HG03045 (cell line): ENCODE measurements around the gene PAPOLG.
"Not testable (repeated sequence)": the region's sequence is repeated elsewhere in the genome, so short reads cannot be mapped to it uniquely, and the experiment has no call there.

ENCODE experiments used
- ATAC-seq: cut with Tn5 transposase; IDR thresholded peaks from one replicate; pipeline ENCODE4 v1.9.1; 2021; ENCODE audit warnings: mild to moderate bottlenecking, moderate library complexity; ENCODE audit not compliant: unreplicated experiment

Gene PAPOLG

DNA sequence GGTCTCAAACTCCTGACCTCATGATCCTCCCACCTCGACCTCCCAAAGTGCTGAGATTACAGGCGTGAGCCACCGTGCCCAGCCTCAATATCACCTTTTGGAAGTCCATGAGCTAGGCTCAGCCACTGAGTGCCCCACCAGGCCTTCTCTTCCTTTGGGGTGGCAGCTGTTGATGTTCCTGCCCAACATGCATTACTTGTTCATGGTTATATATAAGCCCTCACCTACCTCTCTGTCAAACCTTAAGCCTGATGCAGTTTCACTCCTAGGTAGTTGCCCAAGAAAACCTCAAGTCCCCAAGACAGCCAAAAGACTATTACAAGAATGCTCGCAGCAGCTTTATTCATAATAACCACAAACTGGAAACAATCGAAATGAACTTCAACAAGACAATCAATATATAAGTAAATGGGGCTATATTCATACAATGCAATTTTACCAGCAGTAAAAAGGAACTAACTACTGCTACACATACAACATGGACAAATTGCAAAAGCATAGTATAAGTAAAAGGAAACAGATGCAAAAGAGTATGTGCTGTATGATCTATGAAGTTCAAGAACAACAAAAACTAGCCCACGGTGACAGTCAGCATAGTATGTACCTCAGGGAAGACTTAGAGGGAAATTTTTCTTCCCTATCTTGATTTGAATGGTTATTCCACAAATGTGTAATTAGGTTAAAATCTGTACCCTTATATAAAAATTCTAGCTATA, 65.7 kb downstream of the PAPOLG start:
- no peak for ATAC-seq

DNA sequence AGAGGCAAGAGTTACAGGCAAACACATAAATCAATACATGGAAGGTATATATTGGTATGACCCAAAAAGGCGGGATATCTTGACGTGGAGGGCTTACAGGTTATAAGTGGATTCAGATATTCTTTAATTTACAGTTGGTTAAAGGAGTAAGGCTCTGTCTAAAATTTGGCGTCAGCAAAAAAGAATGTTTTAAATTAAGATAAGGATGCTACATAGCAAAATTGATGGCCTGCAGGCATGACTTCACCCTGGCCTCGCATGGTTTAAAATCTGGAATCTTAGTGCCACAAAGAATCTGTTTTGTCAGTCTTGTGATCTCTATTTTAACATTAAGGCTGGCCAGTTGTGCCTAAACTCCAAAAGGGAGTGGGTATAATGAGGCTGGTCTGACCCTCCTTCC, 66.9 kb downstream of the PAPOLG start:
- ATAC-seq: no peak

DNA sequence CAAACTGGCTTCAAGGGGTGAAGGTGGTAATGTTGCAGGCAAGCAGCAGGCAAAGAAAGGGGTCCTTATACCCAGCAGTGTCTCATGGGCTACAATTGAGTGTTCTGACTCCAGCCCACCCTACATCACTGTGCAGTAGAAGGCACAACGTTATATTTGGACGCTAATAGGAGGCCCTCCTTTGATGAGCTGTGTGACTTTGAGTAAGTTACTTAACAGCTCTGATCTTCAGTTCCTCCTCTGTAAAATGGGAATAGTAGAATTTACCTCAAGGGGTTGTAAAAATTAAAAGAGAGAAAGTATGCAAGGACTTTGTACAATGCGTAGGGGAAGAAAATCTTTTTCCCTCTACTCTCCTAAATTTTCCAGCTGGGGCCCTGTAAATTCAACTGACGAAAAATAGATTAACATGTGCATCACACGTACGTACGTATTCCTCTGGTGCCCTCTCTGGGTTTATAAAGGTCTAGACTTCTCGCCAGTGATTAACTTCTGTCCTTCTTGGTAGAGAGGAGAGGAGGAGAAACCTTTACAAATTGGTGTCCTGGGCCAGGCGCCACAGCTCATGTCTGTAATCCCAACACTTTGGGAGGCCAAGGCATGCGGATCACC, 67.7 kb downstream of the PAPOLG start:
- ATAC-seq: no peak

DNA sequence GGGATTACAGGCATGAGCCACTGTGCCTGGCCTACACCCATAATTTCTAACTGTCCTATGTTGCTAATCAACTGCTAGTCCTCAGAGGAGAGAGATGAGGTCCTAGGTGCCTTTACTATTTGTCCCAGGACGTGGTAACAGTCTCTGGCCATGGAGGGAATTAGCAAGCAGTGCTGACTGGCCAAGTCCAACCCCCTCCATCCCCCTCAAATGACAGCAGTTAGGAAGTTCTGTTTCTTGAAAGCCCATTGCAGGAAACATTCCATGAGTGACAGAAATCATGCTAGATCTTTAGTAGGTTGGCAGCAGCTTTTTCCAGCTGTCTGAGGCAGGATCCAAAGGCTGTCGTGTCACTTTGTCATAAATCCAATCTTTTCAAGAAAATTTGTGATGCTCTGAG, 69.6 kb downstream of the PAPOLG start:
- no peak for ATAC-seq

DNA sequence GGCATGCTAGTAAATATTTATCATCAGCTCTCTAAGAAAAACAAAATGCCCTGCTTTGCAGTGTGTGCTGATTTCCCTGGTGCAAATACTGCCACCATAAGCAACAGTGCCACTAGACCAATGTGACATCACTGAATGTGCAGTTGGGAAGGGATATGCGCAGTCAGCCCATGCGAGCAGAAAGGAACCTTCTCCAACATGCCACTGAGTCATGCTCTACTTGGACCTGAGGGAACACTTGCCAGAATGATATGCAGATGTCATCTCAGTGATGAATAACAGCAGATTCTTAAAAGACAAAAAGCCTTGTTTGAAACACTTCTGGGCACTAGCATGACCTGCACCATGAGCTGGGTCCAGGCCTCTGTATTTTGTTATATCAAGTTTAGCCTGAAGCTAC, 70.0 kb downstream of the PAPOLG start:
- ATAC-seq: no peak

DNA sequence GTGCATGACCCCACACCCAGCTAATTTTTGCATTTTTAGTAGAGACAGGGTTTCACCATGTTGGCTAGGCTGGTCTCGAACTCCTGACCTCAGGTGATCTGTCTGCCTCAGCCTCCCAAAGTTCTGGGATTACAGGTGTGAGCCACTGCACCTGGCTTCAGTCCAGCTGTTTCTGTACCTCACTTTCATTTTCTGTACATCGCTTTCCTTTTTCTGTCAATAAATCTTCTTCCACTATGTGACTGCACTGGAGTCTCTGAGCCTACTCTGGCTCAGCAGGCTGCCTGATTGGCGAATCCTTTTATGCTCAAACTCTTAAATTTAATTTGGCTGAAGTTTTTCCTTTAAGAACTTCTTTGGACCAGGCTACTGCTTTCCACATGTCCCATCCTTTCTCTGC, 70.8 kb downstream of the PAPOLG start:
- ATAC-seq: not testable (repeated sequence)

DNA sequence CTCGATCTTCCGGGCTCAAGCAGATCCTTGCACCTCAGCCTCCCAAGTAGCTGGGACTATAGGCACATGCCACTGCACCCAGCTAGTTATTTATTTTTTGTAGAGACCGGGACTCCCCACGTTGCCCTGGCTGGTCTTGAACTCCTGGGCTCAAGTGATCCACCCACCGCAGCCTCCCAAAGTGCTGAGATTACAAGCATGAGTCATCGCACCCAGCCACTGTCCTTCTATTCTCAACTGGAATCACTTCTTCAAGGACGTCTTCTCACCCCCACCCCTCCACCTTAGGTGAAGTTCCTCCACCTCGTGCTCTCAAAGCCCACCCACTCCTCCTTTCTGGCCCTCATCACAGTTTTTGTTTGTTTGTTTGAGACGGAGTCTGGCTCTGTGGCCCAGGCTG, 71.3 kb downstream of the PAPOLG start:
- no peak for ATAC-seq

DNA sequence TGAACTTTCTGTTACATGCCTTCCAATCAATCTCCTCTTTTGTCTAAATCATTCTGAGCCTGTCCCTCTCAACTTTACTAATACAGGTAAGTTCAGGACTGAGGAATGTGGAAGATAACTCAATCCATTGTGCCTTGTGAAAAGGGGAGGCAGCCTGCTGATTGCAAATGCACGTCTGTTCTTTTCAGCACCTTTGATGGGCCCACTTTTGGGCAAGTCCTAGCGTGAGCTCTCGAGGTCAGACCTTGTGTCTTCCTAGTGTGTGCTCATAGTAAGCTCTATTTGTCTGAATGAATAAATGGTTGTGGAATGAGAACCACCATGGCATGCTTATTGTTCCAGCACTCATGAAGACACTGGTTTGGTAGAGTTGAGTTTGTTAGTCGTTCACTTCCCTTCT, 74.9 kb downstream of the PAPOLG start:
- ATAC-seq: no peak

DNA sequence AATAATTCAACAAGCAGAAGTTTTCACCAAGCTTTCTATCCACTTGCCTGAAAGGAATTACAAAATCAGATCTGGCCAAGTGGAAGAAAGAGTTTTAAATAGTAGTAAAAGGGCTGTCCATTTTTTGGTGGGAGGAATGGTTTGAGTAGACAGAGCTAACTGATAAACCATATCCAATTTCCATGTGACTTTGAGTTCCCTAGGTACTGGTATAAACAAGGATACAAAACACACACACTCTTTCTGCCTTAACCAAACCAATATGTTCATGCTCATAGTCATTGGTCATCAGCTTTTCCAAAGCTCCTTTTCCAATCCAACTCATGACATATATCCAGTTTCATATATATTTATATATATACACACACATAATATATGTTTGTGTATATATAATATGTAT, 75.9 kb downstream of the PAPOLG start:
- ATAC-seq: no peak

DNA sequence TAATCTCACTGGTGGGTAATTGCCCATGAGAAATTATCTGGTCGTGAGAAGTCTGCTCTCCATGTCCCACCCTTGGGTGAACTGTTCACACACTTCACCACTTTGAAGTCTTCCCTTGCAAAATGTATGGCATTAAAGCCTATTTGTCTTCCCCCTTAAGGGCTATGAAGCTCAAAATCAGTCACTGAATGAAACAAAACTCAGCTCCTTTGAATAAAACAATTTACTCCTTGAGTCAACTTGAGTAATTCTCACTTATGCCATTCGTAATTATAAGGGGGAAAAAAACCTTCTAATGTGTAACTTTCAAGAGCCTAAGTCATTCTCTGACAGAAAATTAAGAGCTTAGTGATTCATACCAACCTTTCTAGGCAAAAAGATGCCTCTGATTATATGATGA, 76.6 kb downstream of the PAPOLG start:
- no peak for ATAC-seq

DNA sequence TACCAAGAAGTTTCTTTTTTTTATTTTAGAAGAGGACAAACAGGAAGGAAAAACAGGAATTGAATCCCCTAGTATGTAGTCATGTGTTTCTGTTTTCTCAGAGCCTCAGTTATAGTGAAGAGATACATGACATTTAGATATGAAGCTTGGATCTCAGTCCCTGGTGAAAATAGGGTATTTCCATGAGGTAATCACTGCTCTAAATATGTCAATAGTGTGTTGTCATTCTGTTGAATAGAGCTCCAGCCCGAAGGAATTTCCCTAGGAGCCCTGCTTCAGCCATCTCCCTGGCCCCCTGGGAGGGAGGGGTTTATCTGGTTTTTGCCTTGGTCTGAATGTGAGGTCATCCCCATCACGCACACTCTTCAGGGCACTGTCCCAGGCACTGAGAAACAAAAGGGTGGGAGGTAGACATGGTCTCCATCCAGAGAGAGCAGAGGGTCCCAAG, 78.2 kb downstream of the PAPOLG start:
- ATAC-seq: no peak

DNA sequence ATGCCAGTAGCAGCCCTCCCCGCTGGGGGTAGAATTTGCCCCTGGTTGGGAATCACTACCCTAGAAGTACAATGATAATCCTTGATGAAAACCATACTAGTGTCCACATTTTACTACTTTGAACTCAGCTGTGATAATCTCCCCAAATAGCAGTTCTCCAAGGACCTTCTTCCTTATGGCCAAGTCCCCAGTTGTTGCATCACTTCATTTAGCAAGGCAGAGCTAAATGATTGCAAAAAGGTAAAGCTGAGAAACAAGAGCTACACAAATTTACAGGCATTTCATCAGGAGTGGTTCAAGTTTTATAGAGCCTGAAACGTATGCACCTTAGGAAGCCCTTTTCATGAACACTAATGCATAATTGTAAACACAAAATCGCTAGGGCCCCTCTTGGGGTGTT, 80.4 kb downstream of the PAPOLG start:
- no peak for ATAC-seq

DNA sequence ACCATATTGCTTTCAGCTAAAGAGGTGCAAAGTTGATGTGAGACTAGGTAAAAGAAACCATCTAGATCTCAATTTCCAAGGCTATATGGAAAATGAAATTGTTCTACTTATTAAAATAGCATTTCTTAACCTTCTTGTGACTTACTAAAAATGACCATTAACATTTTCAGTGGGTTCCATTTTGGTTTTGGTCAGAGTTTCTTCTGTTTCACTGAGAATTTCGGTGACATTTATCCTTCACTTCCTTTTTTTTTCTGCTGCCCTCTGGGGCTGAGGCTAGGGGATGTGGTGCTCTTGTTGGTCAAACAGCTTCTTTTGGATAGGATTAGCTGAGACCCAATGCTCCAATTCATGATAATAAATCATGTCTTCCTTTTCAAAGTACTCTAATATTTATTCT, 81.1 kb downstream of the PAPOLG start:
- peak; percentile 19 for ATAC-seq

DNA sequence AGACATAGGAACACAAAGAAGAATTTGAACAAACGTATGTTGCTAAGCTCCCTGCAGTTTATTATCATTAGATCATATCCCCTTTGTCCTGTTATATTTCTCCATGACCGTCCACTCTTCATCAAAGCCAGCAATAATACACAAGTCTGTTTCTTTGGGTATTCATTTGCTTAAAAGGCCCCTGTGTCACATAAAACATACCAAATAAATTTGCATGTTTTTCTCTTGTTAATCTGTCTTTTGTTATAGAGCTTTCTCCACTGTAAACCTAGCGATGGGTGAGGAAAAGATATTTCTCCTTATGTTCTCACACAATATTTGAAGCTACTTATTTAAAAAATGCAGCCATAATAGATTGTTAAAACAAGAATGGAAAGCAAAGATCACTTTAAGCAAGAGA, 82.4 kb downstream of the PAPOLG start:
- ATAC-seq: no peak

DNA sequence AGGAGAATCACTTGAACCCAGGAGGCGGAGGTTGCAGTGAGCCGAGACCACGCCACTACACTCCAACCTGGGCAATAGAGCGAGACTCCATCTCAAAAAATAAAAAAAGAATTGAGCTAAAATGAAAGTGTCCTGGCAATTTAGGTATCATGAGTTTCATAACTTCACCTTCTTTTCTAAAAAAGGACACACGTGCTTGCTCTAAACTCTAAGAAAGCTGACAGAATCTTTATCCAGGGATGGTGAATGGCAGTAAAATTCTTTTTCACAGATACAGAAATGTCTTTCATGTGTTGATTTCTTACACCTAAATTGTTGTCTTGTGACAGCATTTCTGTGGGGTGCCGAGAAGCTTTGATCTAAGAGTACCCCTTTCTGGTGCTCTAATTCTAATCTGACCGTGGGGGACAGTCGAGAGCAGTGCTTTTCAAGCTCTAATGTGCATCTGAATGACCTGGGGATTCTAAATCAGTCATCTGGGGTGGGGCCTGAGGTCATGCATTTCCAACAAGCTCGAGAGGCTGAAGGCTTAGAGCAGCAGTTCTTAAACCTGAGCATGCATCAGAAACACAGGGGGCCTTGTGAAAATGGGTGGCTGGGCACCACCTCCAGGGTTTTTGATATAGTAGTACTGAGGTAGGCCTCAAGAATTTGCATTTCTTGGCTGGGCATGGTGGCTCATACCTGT, 83.2 kb downstream of the PAPOLG start:
- ATAC-seq: peak; percentile 37

DNA sequence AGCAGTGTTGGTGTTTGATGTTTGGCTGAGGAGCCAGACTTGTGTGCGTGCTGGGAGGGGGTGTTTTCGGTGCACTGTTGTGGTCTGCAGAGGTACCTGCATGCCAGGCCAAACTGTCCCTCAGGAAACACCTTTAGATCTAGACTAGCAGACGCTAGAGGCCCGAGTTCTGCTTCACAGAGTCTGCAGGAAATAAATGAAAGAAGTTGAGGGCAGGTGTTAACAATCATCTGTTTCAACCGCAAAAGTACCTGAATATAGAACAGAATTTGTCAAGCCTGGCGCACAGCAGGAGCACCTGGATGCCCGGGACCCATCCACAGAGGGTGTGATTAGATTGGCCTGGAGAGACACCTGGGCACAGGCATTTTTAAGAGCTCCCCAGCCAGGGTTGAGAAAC, 84.8 kb downstream of the PAPOLG start:
- no peak for ATAC-seq

DNA sequence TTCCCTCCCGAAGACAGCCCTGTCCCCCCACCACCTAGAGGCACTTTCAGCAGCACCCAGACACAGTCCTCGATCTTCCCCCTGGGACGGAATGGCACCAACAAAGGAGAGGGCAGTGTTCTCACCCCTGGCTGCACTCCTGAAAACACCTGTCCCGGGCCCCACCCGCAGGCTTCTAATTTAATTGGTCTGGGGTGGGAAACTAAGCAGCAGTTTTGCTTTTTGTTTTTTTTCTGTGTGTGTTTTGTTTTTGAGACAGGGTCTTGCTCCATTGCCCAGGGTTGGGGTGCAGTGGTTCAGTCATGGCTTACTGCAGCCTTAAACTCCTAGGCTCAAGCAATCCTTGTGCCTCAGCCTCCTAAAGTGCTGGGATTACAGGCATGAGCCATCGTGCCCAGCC, 86.9 kb downstream of the PAPOLG start:
- no peak for ATAC-seq

DNA sequence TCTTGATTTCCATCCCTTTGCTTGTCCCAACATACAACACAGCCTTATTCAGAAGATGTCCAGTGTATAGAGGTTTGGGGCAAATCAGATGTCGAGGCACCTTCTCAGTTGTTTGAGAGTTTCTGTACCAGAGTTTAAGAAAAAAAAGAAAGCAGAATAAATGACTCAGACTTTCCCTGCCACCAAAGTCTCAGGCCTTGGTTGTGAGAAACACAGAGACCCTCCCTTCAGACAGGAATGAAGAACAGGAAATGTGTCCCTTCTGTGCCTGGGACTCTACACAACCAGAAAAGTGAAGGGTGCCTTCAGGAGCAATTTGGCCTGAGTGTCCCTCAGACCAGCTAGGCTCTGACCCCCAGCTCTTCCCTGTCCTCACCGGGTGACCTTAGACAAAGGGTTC, 88.0 kb downstream of the PAPOLG start:
- no peak for ATAC-seq

DNA sequence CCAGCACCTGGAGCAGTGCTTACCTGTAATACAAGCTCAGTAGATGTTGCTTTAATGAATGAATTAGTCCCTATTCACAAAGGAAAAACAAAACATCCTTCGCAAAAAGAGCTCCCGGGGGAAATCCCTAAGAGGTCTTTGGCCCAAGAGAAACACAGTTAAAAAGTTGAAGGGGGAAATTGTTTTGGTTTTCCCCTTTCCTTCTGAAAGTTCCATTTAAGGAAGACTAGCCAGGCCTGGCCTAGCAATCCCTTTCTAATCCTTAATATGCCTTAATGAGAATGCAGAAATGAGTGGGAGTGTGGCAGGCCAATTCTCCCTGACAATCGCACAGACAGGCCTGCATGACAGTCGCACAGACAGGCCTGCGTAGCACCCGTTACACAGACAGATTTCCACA, 91.8 kb downstream of the PAPOLG start:
- no peak for ATAC-seq
